Epithelial cell of esophagus (primary cell): ENCODE data around the gene HS6ST1.

Experiments used
- DNase-seq: peaks from one replicate; pipeline ENCODE4 v3.0.0; 2010; ENCODE audit warnings: low read depth
- H3K4me3 ChIP-seq: 2 replicates; pipeline ENCODE4 v1.5.1; 2011; ENCODE audit warnings: mild to moderate bottlenecking, low read length, control low read depth
- TF ChIP-seq, protein P1 (sequence below): IDR thresholded peaks from 2 replicates; pipeline ENCODE4 v1.5.1; 2011; ENCODE audit warnings: low read depth, mild to moderate bottlenecking, low read length, control low read depth, inconsistent platforms; ENCODE audit not compliant: insufficient read depth; ENCODE audit errors: missing control alignments

HS6ST1 gene

DNA sequence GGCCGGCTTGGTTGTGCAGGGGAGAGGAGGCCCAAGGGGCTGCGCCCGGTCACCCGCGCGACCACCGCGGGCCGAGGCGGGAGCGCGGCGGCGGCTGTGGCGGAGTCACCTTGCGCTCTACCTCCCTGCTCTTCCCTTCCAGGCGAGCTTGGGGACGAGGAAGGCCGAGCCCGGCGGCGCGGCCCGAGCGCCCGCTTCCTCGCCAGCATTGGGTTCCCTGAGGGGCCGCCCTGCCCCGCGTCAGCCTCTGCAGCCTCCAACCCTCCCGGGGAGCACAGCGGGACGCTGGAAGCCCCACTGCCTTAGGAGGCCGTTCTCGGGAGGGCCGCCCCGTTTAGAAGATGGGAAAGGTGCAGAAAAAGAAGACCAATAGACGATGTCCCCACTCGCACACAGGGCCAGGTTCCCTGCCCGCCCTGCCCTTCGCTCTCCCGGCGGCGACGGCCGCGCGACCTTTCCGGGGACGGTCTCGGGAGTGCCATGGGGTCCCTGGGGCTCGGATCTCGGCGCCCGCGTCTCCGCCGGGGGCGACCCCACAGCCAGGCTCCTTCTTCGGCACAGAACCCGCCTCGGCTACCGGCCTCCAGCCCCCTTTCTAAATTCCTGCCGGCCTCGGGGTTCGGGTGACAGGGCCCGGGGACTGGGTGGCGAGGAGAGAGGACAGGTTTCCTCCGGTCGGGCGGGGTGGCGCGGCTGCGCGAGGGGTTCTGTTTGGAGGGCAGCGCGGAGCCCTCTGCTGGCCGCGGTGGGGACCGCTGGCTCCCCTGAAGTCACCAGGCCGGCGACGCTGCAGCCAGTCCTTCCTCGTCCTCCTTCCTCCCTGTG is 85.5 kb downstream of the HS6ST1 start:
- peak overlapping the region; percentile 62 for H3K4me3 ChIP-seq
- TF ChIP-seq, protein P1, sequence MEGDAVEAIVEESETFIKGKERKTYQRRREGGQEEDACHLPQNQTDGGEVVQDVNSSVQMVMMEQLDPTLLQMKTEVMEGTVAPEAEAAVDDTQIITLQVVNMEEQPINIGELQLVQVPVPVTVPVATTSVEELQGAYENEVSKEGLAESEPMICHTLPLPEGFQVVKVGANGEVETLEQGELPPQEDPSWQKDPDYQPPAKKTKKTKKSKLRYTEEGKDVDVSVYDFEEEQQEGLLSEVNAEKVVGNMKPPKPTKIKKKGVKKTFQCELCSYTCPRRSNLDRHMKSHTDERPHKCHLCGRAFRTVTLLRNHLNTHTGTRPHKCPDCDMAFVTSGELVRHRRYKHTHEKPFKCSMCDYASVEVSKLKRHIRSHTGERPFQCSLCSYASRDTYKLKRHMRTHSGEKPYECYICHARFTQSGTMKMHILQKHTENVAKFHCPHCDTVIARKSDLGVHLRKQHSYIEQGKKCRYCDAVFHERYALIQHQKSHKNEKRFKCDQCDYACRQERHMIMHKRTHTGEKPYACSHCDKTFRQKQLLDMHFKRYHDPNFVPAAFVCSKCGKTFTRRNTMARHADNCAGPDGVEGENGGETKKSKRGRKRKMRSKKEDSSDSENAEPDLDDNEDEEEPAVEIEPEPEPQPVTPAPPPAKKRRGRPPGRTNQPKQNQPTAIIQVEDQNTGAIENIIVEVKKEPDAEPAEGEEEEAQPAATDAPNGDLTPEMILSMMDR: peak; percentile 69
- DNase-seq: peak; percentile 68

DNA sequence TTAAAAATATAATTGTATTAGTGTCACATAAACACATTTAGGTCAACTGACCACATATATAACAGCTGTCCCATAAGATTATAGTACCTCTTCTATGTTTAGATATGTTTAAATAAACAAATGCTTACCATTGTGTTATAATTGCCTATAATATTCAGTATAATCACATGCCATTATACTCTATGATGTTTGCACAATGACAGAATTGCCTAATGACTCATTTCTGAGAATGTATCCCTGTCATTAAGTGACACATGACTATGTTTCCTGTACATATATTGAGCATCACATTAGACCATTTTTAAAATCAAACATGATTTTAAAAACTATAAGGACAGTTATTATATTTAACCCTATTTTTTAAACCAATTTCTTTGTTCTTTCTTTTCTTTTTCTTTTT is 89.8 kb downstream of the HS6ST1 start:
- DNase-seq: peak; percentile 62
- TF ChIP-seq, protein P1: no peak
- no peak overlapping the region for H3K4me3 ChIP-seq

DNA sequence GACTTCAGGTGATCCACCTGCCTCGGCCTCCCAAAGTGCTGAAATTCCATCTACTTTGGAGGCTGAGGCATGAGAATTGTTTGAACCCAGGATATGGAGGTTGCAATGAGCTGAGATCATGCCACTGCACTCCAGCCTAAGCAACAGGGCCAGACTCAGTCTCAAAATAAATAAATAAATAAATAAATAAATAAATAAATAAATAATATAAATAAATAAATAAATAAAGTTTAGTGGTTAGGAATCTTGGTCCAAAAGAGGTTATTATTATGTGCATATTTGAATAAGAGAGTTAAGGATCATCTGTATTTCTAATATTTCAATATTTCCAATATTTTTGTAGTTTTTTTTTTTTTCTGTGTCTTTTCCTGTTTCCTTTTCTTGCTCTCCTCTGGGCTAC is 90.8 kb downstream of the HS6ST1 start:
- no peak for DNase-seq
- H3K4me3 ChIP-seq: no peak overlapping the region
- TF ChIP-seq, protein P1: no peak

DNA sequence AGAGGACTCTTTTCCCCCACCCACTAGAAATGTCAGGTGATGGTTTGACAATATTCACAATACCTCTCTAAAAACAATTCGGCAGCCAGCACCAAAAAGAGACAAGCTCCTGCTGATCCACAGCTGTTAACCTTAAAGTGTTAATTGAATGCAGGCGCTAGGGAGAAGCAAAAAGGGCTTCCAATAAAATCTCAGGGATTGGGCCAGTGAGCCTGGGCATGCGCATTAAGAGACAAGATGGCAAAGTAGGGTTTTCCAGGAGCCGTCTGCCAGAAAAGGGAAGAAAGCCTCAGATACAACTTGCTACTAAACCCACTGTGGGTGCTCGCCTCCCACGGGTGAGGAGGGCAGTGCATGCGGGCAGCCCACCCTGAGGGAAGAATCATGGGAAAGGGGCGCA is 98.8 kb downstream of the HS6ST1 start:
- DNase-seq: no peak
- TF ChIP-seq, protein P1: no peak
- no peak overlapping the region for H3K4me3 ChIP-seq

DNA sequence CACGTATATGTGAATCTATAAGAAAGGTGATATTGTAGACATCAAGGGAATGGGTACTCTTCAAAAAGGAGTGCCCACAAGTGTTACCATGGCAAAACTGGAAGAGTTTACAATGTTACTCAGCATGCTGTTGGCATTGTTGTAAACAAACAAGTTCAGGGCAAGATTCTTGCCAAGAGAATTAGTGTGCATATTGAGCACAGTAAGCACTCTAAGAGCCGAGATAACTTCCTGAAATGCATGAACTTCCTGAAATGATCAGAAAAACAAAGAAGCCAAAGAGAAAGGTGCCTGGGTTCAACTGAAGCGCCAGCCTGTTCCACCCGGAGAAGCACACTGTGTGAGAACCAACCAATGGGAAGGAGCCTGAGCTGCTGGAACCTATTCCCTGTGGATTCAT is 101.0 kb downstream of the HS6ST1 start:
- DNase-seq: no peak
- TF ChIP-seq, protein P1: no peak
- no peak overlapping the region for H3K4me3 ChIP-seq

DNA sequence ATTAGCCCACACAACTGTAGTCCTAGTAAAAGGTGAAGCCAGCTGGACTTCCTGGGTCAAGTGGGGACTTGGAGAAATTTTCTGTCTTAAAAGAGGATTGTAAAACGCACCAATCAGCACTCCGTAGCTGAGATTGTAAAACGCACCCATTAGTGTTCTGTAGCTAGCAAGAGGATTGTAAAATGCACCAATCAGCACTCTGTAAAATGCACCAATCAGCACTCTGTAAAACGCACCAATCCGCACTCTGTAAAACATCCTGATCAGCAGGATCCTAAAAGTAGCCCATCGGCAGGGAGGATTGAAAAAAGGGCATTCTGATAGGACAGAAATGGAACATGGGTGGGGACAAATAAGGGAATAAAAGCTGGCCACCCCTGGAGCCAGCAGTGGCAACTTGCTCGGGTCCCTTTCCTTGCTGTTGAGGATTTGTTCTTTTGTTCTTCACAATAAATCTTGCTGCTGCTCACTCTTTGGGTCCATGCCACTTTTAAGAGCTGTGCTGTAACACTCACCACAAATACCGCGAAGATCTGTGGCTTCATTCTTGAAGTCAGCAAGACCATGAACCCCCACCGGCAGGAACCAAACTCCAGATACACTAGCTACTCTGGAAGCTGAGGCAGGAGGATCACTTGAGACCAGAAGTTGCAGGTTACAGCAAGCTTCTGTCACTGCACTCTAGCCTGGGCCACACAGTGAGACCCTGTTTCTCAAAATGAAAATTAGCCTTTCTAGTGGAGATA is 102.6 kb downstream of the HS6ST1 start:
- H3K4me3 ChIP-seq: no peak overlapping the region
- TF ChIP-seq, protein P1: no peak
- no peak for DNase-seq
